Measurements from ENCODE around the gene ELFN1. TPM values are rescaled to one million over a fixed set of nuclear protein-coding genes. Genes with fewer than 3 reads are reported as not detected.

Gene ELFN1
- polyA plus RNA-seq, 12 donors, result 1.6 to 12.9 (median 4.9) TPM; not detected in 1

DNA sequence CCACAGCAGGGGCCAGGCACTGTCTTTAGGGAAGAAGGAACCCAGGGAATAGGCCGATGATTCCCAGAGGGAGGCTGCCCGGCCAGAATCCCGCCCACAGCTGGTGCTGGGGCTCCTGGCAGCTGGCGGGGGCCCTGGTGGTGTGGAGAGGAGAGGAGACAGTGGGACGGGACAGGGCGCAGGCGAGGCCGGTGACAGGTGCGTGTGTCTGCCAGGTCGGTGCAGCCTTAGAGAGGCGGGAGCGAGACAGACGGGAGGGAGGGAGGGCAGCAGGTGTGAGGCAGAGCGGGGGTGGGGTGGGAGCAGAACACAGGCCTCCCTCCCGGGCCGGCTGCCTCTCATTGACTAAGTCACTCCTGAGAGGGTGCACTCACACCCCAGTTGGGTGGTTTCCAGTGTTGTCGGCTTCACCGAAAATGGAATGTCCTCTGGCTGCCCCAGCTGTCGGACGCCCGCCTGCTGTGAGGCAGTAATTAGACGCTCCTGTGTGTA, 55.2 kb downstream of the ELFN1 start:
- DNase-seq, result peak; percentile 57

- DNase-seq, result no peak
These were observed 55.9 kb downstream of the ELFN1 start for GRCh38 chr7:1725766-1726630.

- DNase-seq, result no peak
These were observed 57.0 kb downstream of the ELFN1 start for GRCh38 chr7:1727079-1727478.

GRCh38 chr7:1727812-1728570, 57.9 kb downstream of the ELFN1 start:
- DNase-seq, result no peak

DNA sequence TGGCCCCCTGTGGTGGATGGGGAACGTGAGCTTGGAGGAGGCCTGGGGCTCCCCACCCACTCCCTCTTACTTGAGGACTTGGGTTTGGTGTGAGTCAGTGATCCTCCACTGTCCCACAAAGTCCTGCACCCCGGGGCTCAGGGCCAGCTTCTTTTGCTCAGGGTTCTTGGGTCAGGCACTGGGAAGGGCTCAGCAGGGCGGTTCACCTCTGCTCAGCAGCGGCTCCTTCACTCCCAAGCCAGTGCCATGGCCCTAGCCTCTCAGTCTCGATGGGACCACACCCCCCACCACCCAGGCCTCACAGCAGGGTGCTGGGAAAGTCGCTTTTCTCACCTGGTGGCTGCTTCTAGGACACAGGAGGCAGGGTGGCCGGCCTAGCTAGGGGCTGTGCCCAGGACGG, 59.1 kb downstream of the ELFN1 start:
- DNase-seq, result no peak

GRCh38 chr7:1729773-1730172, 59.7 kb downstream of the ELFN1 start:
- DNase-seq, result no peak

DNA sequence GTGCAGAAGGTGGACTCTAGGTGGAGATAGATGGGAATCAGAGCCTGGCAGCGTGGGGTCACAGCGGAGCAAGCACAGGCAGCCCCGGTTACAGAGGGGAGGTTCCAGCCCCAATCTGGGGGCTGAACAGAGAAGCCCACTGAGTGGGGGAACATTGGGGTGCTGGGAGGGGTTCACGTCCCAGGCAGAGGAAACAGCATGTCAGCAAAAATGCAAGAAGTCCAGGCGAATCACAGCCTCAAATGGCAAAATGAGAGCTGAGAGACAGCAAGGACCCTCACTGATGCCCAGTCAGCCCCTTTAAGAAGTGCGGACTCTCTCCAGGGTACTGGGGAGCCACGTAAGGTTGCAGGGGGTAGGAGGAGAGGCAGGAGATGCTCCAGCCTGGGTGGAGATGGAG, 62.0 kb downstream of the ELFN1 start:
- DNase-seq, result no peak

GRCh38 chr7:1732645-1733044, 62.6 kb downstream of the ELFN1 start:
- no peak for DNase-seq

DNA sequence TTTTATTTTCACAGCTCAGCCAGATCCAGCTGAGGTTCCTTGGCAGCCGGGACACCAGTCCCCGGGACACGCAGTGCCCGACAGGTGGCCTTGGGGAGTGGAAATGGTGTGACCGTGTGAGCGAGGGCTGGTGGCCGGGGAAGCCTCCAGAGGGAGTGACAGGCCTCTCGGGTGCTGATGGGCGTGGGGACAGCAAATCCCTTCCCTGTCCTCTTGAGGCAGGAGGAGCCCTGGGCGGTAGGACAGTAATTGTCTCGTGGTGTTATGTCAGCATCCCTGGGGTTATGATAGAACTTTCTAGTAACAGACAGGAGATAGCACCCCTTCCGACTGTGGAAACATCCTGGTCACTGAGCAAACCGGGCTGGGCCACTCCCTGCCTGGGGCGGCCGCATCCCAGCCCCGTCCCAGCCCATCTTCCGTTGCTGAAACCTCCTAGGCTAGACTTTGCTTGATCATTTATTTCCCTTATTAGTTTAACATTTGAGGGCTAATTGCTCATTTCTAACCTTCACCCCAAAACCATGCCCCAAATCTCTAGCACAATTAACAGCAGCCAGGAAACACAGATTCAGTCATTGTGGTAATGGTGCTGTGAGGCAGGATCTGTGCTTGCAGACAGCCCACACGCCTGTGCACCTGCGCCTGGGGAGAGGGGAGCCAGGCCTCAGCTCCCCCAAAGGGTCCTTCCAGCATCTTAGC, 63.3 kb downstream of the ELFN1 start:
- DNase-seq, result no peak

GRCh38 chr7:1733908-1734730, 64.0 kb downstream of the ELFN1 start:
- no peak for DNase-seq

DNA sequence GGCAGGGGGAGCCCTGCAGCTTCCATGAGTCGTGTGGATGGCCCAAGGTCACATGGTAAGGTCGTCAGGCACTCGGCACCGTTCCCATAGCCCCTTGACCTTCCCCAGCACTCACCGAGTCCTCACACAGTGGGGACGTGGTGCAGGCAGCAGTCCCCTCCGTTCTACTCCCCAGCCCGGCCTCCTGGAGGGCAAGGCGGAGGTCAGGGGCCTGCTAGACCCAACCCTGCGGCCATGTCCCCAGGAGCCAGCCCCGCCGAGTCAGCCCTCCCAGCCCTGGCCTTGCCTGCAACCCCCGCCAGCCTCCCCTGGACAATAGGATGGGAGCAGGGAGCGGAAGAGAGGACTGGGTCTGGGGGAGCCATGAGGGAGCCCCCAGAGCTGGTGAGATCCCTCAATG, 65.2 kb downstream of the ELFN1 start:
- no peak for DNase-seq

DNA sequence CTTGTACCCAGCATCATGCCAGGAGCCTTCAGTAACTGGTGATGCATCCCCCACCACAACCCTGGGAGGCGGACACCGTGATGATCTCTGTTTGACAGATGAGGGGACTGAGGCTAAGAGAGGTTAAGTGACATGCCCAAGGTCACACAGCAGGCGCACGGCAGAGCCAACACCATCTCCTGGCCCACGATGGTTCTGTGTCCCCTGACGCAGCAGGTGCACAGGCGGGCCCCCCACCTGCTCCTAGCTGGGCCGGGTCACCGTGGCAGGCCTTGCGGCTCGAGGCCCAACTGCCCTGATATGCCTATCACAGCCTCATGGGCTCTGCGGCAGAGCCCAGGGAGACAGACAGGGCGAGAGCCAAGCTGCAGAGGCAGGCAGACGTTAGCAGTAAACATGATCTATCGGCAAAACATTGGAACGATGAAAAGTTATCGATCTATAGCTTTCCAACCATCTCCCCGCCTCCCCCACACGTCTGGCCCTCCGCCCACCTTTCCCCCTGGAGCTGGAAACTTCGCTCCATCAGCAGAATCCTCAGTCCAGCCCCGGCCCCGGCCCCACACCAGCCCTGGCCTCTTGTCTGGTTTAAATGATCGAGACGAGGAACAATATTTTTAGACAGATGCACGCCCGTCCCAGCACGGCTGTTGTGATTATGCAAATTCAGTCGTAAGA, 65.9 kb downstream of the ELFN1 start:
- DNase-seq, result peak; percentile 11

- no peak for DNase-seq
These were observed 66.4 kb downstream of the ELFN1 start for GRCh38 chr7:1736484-1736817.

GRCh38 chr7:1736830-1737229, 66.8 kb downstream of the ELFN1 start:
- no peak for DNase-seq

DNA sequence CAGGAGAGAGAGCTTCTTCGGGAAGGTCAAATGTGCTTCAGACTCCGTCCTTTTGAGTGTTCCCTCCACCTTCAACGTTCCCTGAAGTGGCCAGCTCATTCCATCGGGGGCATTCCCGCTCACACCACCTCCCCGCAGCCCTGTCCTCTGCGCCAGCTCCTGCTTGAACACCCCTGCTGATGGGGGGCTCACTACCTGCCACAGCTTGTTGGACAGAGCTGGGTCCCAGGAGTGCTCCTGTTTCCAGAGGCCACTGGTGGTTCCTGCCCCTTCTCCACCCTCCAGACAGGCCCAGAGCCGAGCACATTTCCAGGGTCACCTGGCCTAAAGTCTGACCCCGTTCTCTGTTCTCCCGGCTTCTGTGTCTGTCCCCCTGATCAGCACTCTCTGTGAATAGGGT, 67.4 kb downstream of the ELFN1 start:
- DNase-seq, result no peak

DNA sequence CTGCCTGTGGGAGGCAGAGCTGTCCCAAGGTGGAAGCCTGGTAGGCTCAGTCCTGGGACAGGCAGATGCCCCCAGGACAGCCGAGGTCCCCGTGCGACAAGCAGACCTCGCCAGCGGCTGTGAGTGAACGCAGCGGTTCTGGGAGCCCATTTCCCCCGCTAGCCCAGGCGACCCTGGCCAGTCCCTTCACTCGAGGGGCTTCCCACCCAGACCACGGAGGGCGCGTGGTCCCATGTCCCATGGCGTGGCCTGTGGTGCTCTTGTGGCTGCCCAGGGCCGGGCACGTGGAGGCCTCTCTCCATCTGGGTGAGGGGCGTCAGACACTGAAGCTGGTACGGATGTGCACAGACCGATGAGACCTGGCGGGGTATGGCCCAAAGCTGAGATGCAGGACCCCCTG, 67.9 kb downstream of the ELFN1 start:
- DNase-seq, result no peak

GRCh38 chr7:1738511-1738910, 68.4 kb downstream of the ELFN1 start:
- no peak for DNase-seq

DNA sequence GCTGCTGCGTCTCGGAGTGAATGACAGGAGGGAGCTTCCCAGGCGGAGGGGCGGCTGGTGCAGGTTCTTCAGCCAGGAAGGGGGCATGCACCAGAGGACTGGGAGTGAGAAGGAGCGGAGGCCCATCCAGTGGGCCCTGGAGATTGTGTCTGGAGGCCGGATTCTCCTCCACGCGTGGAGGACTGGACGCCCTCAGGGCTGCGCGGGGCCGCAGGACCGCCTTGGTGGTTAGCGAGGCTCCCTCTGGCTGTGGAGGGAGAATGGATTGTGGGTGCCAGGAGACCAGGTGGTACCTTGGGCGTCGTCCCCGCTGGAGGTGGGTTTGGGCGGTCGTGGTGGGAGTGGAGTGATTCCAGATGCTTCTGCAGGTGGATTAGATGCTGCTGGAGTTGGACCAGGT, 68.9 kb downstream of the ELFN1 start:
- no peak for DNase-seq

DNA sequence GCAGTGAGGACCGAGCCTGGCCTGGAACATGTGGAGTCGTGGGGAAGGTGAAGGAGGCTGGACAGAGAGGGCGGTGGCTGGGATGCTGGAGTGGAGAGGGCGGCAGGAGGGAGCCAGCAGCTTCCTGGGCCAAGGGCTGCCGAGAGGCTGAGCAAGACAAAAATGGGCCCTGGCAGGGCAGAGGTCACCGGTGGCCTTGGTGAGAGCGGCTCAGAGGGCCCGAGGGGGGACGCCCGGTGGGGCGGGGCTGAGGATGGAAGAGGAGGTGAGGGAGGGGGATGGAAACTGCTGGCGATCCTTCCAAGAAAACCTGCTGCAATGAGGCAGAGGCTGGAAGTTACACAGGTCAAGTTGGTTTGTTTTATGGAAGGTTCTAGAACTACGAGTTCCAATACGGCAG, 69.5 kb downstream of the ELFN1 start:
- no peak for DNase-seq

DNA sequence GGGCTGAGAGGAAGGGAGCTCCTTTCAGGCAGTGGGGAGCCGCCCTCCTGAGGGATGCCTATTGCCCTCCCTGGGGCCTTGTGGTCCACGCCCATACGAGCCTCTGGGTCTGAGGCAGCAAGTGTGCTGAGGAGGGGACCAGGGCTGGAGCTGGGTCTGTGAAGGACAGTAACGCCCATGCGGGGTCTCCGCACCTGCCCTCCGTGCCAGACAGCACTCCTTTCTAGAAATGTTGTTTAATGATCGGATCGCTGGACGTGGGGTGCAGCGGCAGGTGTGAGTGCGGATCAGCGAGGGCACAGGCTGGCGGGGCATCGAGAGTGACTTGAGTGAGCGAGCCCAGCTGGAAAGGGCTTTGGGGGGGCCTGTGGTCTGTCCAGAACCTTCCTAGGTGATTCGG, 70.1 kb downstream of the ELFN1 start:
- DNase-seq, result no peak

GRCh38 chr7:1741246-1741645, 71.2 kb downstream of the ELFN1 start:
- DNase-seq, result no peak
